Right ventricle myocardium superior (tissue), 1 donor: ENCODE measurements around the gene PDE10A. TPM values are rescaled to one million over a fixed set of nuclear protein-coding genes. Genes with fewer than 3 reads are reported as not detected.
A peak's percentile ranks its signal among the peaks of the same experiment; 100 is the strongest.

Source experiments
- ATAC-seq: fragments of 200-7000 bp; cut with Tn5 transposase; one replicate; pipeline ENCODE4 v1.9.1; 2020; ENCODE audit warnings: mild to moderate bottlenecking; ENCODE audit not compliant: poor library complexity
- DNase-seq: peaks from one replicate; pipeline ENCODE4 v3.0.0-alpha.2; 2020
- intact Hi-C: fragments of 100-400 bp; cut with DNase I; formaldehyde crosslinking; loops from one replicate; pipeline ENCODE4 v1.11.2; 2022
- total RNA-seq: library from RNA; stranded (reverse); fragmentation: NEBNext Ultra II Directional; extraction: Animal tissue kit (Norgen Biotek cat#: 25700); gene quantifications from one replicate; pipeline ENCODE4 v1.2.1, GENCODE V29; 2021
- donor health status: DM: no; HTN: yes; CAD: no; lungs with severe emphysema.

PDE10A gene
- total RNA-seq, 1 donor from 2014 or later: 11.6 TPM

GRCh38 chr6:165390475-165390874 lies 272.6 kb downstream of the PDE10A start:
- DNase-seq (no peak), ATAC-seq (no peak)
- intact Hi-C loops: no loop called here

GRCh38 chr6:165389534-165389933 lies 273.5 kb downstream of the PDE10A start:
- ATAC-seq (no peak), DNase-seq (no peak)
- intact Hi-C loops: no loop called here

- intact Hi-C loops: no loop called here
- no peak for DNase-seq
- no peak for ATAC-seq
Measured at GRCh38 chr6:165383323-165383722, 279.7 kb downstream of the PDE10A start.

GRCh38 chr6:165376100-165376499 lies 286.9 kb downstream of the PDE10A start:
- DNase-seq (no peak), ATAC-seq (no peak)
- intact Hi-C loops: no loop called here

GRCh38 chr6:165365371-165365770 lies 297.7 kb downstream of the PDE10A start:
- intact Hi-C loops: no loop called here
- no peak for ATAC-seq

GRCh38 chr6:165345700-165346099 lies 317.3 kb downstream of the PDE10A start:
- intact Hi-C loops: no loop called here
- no peak for DNase-seq
- ATAC-seq: no peak

More at GRCh38 chr6:165365371-165365770, 297.7 kb downstream of the PDE10A start:
- DNase-seq: no peak

GRCh38 chr6:165340532-165340931 lies 322.5 kb downstream of the PDE10A start:
- DNase-seq (no peak), ATAC-seq (no peak)
- intact Hi-C loops: no loop called here

- DNase-seq: no peak
- intact Hi-C loops: no loop called here
- no peak for ATAC-seq
Measured at GRCh38 chr6:165325609-165326008, 337.4 kb downstream of the PDE10A start.

- ATAC-seq (no peak), DNase-seq (no peak)
- intact Hi-C loops: no loop called here
Measured at GRCh38 chr6:165321555-165322145, 341.4 kb downstream of the PDE10A start.

- ATAC-seq: no peak
- intact Hi-C loops: no loop called here
- DNase-seq: no peak
Measured at GRCh38 chr6:165321150-165321549, 341.9 kb downstream of the PDE10A start.

GRCh38 chr6:165317723-165318122 lies 345.3 kb downstream of the PDE10A start:
- intact Hi-C loops: no loop called here
- DNase-seq (no peak), ATAC-seq (no peak)

GRCh38 chr6:165308926-165309731 lies 353.9 kb downstream of the PDE10A start, which contains the start of gene C6orf118:
TSS of gene C6orf118 (minus strand) at chr6:165309605. CDS start at chr6:165309586, 19 bp downstream.
- DNase-seq: peak; percentile 73
- intact Hi-C loops: no loop called here
- peak; percentile 89 for ATAC-seq

- ATAC-seq (no peak), DNase-seq (no peak)
- intact Hi-C loops: no loop called here
Measured at GRCh38 chr6:165306955-165307354, 356.1 kb downstream of the PDE10A start.

- no peak for ATAC-seq
- no peak for DNase-seq
- intact Hi-C loops: no loop called here
Measured at GRCh38 chr6:165301372-165302246, 361.4 kb downstream of the PDE10A start.

- DNase-seq: no peak
- intact Hi-C loops: no loop called here
- no peak for ATAC-seq
Measured at GRCh38 chr6:165300422-165300936, 362.6 kb downstream of the PDE10A start.

GRCh38 chr6:165298875-165299274 lies 364.2 kb downstream of the PDE10A start:
- intact Hi-C loops: no loop called here
- no peak for ATAC-seq
- DNase-seq: no peak

- DNase-seq: no peak
- no peak for ATAC-seq
- intact Hi-C loops: no loop called here
Measured at GRCh38 chr6:165298402-165298801, 364.6 kb downstream of the PDE10A start.

- intact Hi-C loops: no loop called here
- no peak for DNase-seq
- ATAC-seq: no peak
Measured at GRCh38 chr6:165292657-165293056, 370.4 kb downstream of the PDE10A start.
